Retinal pigment epithelial cell (primary cell): ENCODE results near the gene IGSF10.
A peak's percentile ranks its signal among the peaks of the same experiment; 100 is the strongest.
"Not testable (repeated sequence)": the region's sequence is repeated elsewhere in the genome, so short reads cannot be mapped to it uniquely, and the experiment has no call there.

Source experiments
- DNase-seq: peaks from one replicate; pipeline ENCODE4 v3.0.0-alpha.2; 2010; ENCODE audit warnings: low read depth
- H3K4me3 ChIP-seq: 2 replicates; pipeline ENCODE4 v1.5.1; 2011; ENCODE audit warnings: mild to moderate bottlenecking, low read length, control low read depth, moderate library complexity
- CTCF ChIP-seq: conservative IDR thresholded peaks from 2 replicates; pipeline ENCODE4 v1.5.1; 2011; ENCODE audit warnings: low read depth, low read length, control low read depth, inconsistent platforms

IGSF10 gene

DNA sequence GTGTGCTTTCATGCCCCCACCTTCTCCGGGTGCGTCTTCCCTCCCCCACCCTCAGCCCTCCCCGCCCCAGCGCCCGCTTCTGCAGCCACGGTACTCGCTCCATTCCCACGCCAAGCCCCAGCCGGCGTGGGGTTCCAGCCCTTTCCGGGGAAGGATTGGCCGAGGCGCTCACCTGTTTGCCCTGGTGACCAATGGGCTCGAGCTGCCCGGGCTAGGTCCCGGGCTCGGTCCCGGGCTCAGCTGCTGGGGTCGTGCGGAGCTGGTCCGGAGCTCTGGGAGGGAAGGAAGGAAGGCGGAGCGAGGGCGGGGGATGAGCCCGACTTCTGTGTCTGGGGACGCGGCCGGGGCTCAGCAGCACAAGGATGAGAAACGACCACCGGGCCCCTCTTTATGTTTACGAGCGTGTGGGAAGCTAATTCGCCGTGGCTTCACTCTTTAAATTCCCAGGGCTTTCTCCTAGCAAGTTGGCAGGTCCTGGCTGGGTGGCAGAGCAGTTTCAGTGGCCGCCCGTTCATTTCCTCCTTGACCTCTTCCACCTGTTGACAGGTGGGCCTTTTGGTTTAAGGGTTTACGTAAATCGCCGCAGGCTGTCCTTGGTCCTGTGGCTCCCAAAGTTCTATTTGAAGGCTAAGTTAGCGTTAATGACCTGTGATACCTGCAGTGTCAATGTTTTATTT, at the start of gene IGSF10:
Gene IGSF10, minus strand, starts transcription at position 288 of the 677 bp plus-strand sequence. CDS start 2,352 bp downstream, outside the sequence.
- peak within 1 kb of the TSS; percentile 59 for H3K4me3 ChIP-seq
- TF ChIP-seq CTCF = no peak

GRCh38 chr3:151509468-151510135, 48.7 kb upstream of the IGSF10 start:
- DNase-seq, H3K4me3 ChIP-seq: not testable (repeated sequence)

More for the DNA sequence above, at the start of gene IGSF10:
- no peak for DNase-seq

GRCh38 chr3:151504606-151505005, 43.7 kb upstream of the IGSF10 start:
- H3K4me3 ChIP-seq = no peak overlapping the region
- TF ChIP-seq CTCF = no peak
- DNase-seq = no peak

- H3K4me3 ChIP-seq = no peak overlapping the region
- no peak for DNase-seq
- TF ChIP-seq CTCF = no peak
These were observed 42.2 kb upstream of the IGSF10 start for GRCh38 chr3:151503074-151503473.

DNA sequence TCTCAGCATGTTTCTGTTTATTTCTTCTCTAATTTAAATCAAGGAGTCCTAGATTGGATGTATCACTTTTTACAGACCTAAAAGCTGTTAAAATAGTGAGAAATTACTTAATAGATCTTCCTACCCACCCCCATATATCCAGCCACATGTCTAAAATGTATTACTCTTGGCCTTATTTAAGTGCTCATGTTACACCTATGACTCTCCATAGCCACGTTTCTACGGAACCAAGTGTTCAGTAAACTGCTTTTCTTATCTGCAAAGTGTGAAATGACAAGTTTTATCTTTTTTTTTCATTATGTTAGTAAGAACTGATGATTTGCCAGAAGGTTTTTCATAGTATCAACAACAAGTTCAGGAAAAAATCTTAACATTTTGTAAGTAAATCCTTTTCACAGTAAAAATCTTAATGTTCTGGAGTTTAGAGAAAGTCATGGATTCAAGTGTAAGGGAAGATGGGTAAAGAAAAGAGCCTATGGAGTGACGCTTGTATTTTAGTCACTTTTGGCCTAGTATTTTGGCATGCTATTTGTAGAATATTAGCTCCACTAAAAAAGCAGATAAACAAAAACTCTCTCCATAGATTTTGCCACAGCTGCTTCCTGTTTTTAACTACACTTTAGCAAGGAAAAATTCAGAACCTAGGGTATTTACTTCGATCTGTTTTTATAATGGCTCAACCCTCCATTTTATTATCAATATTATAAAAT, 41.2 kb upstream of the IGSF10 start:
- DNase-seq = no peak
- TF ChIP-seq CTCF = no peak
- no peak overlapping the region for H3K4me3 ChIP-seq

DNA sequence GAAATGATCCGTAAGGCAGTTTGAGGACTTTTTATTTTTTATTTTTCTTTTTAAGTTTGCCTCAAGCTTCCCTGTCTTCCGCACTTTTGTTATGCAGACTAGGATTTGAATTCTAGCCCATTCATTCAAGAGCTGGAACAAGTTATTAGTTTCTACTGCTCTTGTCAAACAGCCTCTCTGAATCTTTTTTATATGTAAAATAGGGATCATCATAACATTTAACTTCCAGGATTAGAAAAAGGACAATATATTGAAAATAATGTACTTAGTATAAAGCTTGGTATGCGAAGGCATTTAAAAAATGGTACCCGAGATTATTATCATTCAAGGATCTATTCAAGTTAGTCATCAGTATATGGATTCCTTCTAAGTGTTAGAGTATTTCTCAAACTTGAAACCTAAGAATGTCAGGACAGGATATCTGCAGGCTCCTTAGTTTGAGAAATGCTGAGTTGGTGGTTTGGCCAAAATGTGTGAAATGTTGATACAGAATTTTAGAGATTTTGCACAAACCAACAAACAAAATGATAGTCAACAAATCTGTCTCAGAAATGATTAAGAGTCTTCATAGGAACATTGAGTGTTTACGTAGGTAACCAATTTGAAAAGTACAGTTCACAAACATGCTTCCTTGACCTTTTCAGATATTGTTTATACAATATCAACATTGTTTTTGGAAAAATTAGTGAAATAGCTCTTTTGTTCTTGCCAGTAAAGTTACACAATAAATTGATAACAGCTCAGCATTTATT, 40.5 kb upstream of the IGSF10 start:
- no peak for DNase-seq
- no peak overlapping the region for H3K4me3 ChIP-seq
- no peak for TF ChIP-seq CTCF

GRCh38 chr3:151499168-151499567, 38.3 kb upstream of the IGSF10 start:
- H3K4me3 ChIP-seq = no peak overlapping the region
- no peak for DNase-seq
- TF ChIP-seq CTCF = no peak
